Muscle layer of duodenum (tissue), 2 donors: ENCODE results near the gene MRGPRD.

Experiments used
- H3K27ac ChIP-seq: one replicate; pipeline ENCODE4 v1.7.0; 2013; ENCODE audit warnings: mild to moderate bottlenecking, low read length
- H3K27me3 ChIP-seq: one replicate; pipeline ENCODE4 v1.7.0; 2013; ENCODE audit warnings: low read depth, mild to moderate bottlenecking, control low read depth, low read length
- H3K36me3 ChIP-seq, 2 donors: one replicate each; pipeline ENCODE4 v1.7.0; 2013; ENCODE audit warnings: low read length in 2 of 2, control low read depth in 1 of 2, mild to moderate bottlenecking in 1 of 2; ENCODE audit not compliant: insufficient read depth in 2 of 2, control insufficient read depth in 1 of 2
- H3K4me1 ChIP-seq, 2 donors: one replicate each; pipeline ENCODE4 v1.7.0; 2013; ENCODE audit warnings: low read length in 2 of 2, mild to moderate bottlenecking in 2 of 2, control low read depth in 1 of 2, moderate library complexity in 1 of 2; ENCODE audit not compliant: insufficient read depth in 2 of 2, control insufficient read depth in 1 of 2
- H3K4me3 ChIP-seq, 2 donors: one replicate each; pipeline ENCODE4 v1.7.0; 2013; ENCODE audit warnings: low read length in 2 of 2, low read depth in 1 of 2, mild to moderate bottlenecking in 1 of 2
- H3K9me3 ChIP-seq, 2 donors: one replicate each; pipeline ENCODE4 v1.7.0; 2013; ENCODE audit warnings: low read length in 2 of 2, control low read depth in 1 of 2, mild to moderate bottlenecking in 1 of 2; ENCODE audit not compliant: control insufficient read depth in 1 of 2
- donor health status: healthy.

Gene MRGPRD

GRCh38 chr11:69012092-69013008 is 31.6 kb upstream of the MRGPRD start:
- Histone ChIP-seq H3K9me3 (no peaks in the 10 kb centered on the region), H3K27me3 (peaks cover 11% of the 10 kb centered on the region), H3K36me3 (peaks cover 0 to 6% of the 10 kb centered on the region in 2 donors), H3K27ac (peak overlapping the region; percentile 90), H3K4me3 (peak overlapping the region; percentile 77 to 93), H3K4me1 (peaks cover 5 to 42% of the 10 kb centered on the region in 2 donors)

- Histone ChIP-seq H3K4me3 (peak overlapping the region; percentile 77 to 93), H3K27ac (peak overlapping the region; percentile 90), H3K4me1 (peaks cover 5 to 49% of the 10 kb centered on the region in 2 donors)
Observed at GRCh38 chr11:69011624-69012091, 30.9 kb upstream of the MRGPRD start.

GRCh38 chr11:69010964-69011623 is 30.3 kb upstream of the MRGPRD start:
- Histone ChIP-seq H3K27ac (peak overlapping the region; percentile 90), H3K4me1 (peaks cover 5 to 54% of the 10 kb centered on the region in 2 donors), H3K4me3 (peak overlapping the region; percentile 77 to 93), H3K27me3 (peaks cover 11% of the 10 kb centered on the region), H3K36me3 (peaks cover 0 to 16% of the 10 kb centered on the region in 2 donors), H3K9me3 (no peaks in the 10 kb centered on the region)

More at GRCh38 chr11:69011624-69012091, 30.9 kb upstream of the MRGPRD start:
- no peaks in the 10 kb centered on the region for H3K9me3 ChIP-seq
- H3K36me3 ChIP-seq = peaks cover 0 to 12% of the 10 kb centered on the region in 2 donors
- H3K27me3 ChIP-seq = peaks cover 11% of the 10 kb centered on the region

GRCh38 chr11:69010361-69010891 is 29.6 kb upstream of the MRGPRD start:
- Histone ChIP-seq H3K27me3 (peaks cover 11% of the 10 kb centered on the region), H3K36me3 (peaks cover 2 to 22% of the 10 kb centered on the region in 2 donors), H3K9me3 (no peaks in the 10 kb centered on the region), H3K4me3 (peak overlapping the region; percentile 73 to 93), H3K4me1 (peaks cover 5 to 61% of the 10 kb centered on the region in 2 donors), H3K27ac (peak overlapping the region; percentile 90)

- peaks cover 5 to 69% of the 10 kb centered on the region in 2 donors for H3K4me1 ChIP-seq
- peaks cover 11% of the 10 kb centered on the region for H3K27me3 ChIP-seq
- peak overlapping the region; percentile 90 for H3K27ac ChIP-seq
- H3K4me3 ChIP-seq = peak overlapping the region; percentile 73 to 93
- peaks cover 7 to 29% of the 10 kb centered on the region in 2 donors for H3K36me3 ChIP-seq
- no peaks in the 10 kb centered on the region for H3K9me3 ChIP-seq
Observed at GRCh38 chr11:69009441-69010211, 28.8 kb upstream of the MRGPRD start.

- Histone ChIP-seq H3K4me3 (peak overlapping the region; percentile 7 to 93), H3K27me3 (peaks cover 11% of the 10 kb centered on the region), H3K27ac (peak overlapping the region; percentile 92), H3K4me1 (peaks cover 5 to 75% of the 10 kb centered on the region in 2 donors), H3K9me3 (no peaks in the 10 kb centered on the region), H3K36me3 (peaks cover 14 to 36% of the 10 kb centered on the region in 2 donors)
Observed at GRCh38 chr11:69008737-69009440, 28.1 kb upstream of the MRGPRD start.

GRCh38 chr11:69007975-69008381 is 27.2 kb upstream of the MRGPRD start:
- Histone ChIP-seq H3K4me1 (peaks cover 5 to 81% of the 10 kb centered on the region in 2 donors), H3K27me3 (peaks cover 11% of the 10 kb centered on the region), H3K4me3 (peak overlapping the region; percentile 19 to 93), H3K36me3 (peaks cover 19 to 36% of the 10 kb centered on the region in 2 donors), H3K9me3 (no peaks in the 10 kb centered on the region), H3K27ac (peak overlapping the region; percentile 92)

GRCh38 chr11:69006816-69007215 is 26.0 kb upstream of the MRGPRD start:
- Histone ChIP-seq H3K36me3 (peaks cover 19 to 36% of the 10 kb centered on the region in 2 donors), H3K27me3 (peaks cover 6% of the 10 kb centered on the region), H3K4me1 (peaks cover 9 to 93% of the 10 kb centered on the region in 2 donors), H3K4me3 (no peak overlapping the region), H3K9me3 (no peaks in the 10 kb centered on the region), H3K27ac (no peak overlapping the region)

GRCh38 chr11:69005631-69006368 is 25.0 kb upstream of the MRGPRD start:
- Histone ChIP-seq H3K4me3 (no peak overlapping the region), H3K27me3 (no peaks in the 10 kb centered on the region), H3K9me3 (no peaks in the 10 kb centered on the region), H3K36me3 (peaks cover 19 to 36% of the 10 kb centered on the region in 2 donors), H3K27ac (no peak overlapping the region), H3K4me1 (peaks cover 9 to 94% of the 10 kb centered on the region in 2 donors)
